GM12878 (cell line): ENCODE results near the gene GGN. TPM values are rescaled to one million over a fixed set of nuclear protein-coding genes. Genes with fewer than 3 reads are reported as not detected.

Experiments used
- ATAC-seq: fragments of 200-7000 bp; cut with Tn5 transposase; 3 replicates; pipeline ENCODE4 v1.9.1; 2020; ENCODE audit warnings: mild to moderate bottlenecking, moderate library complexity
- BruUV-seq: library from RNA; stranded (reverse); fragments of 400-500 nt; replicated peaks from 2 replicates; lab custom pipeline; 2021; lab: Mats Ljungman, UMichigan
- CTCF ChIA-PET: fragments of 300-600 bp; sonication (Branson Sonifier 250); formaldehyde crosslinking; extraction: SDS; loops from one replicate; lab custom pipeline; 2021; ENCODE audit warnings: inconsistent platforms; lab: Yijun Ruan, JAX
- POLR2A ChIA-PET: fragments of 350-600 bp; formaldehyde crosslinking; extraction: SDS; loops from one replicate; lab custom pipeline; 2021; ENCODE audit warnings: inconsistent platforms; lab: Charles Lee
- RAD21 ChIA-PET: fragments of 300-600 bp; sonication (Branson Sonifier 250); formaldehyde crosslinking; loops from one replicate; lab custom pipeline; 2023; ENCODE audit warnings: antibody characterized with exemption; ENCODE audit not compliant: unreplicated experiment; lab: Charles Lee
- SMC1A ChIA-PET: fragments of 300-600 bp; sonication (Branson Sonifier 250); formaldehyde crosslinking; loops from one replicate; lab custom pipeline; 2023; ENCODE audit not compliant: unreplicated experiment, uncharacterized antibody; lab: Charles Lee
- DNase-seq: peaks from one replicate; pipeline ENCODE4 v3.0.0-alpha.2; 2011; ENCODE audit warnings: low read depth, low spot score
- FAIRE-seq: peaks from 3 replicates; lab custom pipeline; 2011; peaks lifted over from hg19 to GRCh38; lab: Jason Lieb, UNC
- H2AFZ ChIP-seq: 2 replicates; pipeline ENCODE4 v1.6.0; 2011; ENCODE audit warnings: low read depth, low read length, control low read depth; ENCODE audit not compliant: control insufficient read depth
- H3K27ac ChIP-seq: 2 replicates; pipeline ENCODE4 v1.5.1; 2011; ENCODE audit warnings: control low read depth; ENCODE audit not compliant: control insufficient read depth, insufficient read depth
- H3K27me3 ChIP-seq, 2 experiments: replicated peaks in 1 of 2; 2 replicates each; pipeline versions ENCODE4 v1.6.0 to v1.6.1; 2011; ENCODE audit warnings: low read length in 1 of 2; ENCODE audit not compliant: control insufficient read depth in 2 of 2, insufficient read depth in 2 of 2
- H3K36me3 ChIP-seq, 2 experiments: 2 replicates each; pipeline ENCODE4 v1.5.1; 2011; ENCODE audit warnings: low read length in 1 of 2; ENCODE audit not compliant: control insufficient read depth in 2 of 2, insufficient read depth in 2 of 2
- H3K4me1 ChIP-seq: 2 replicates; pipeline ENCODE4 v1.6.1; 2011; ENCODE audit warnings: mild to moderate bottlenecking, low read length, moderate library complexity, mixed read lengths; ENCODE audit not compliant: control insufficient read depth, insufficient read depth
- H3K4me2 ChIP-seq: 2 replicates; pipeline ENCODE4 v1.6.0; 2011; ENCODE audit warnings: control low read depth; ENCODE audit not compliant: control insufficient read depth, insufficient read depth
- H3K4me3 ChIP-seq: fragments of 200-600 bp; sonication (generic); 2 replicates; pipeline ENCODE4 v1.5.1; 2016
- H3K79me2 ChIP-seq: 2 replicates; pipeline ENCODE4 v1.6.0; 2011; ENCODE audit warnings: low read length; ENCODE audit not compliant: control insufficient read depth, insufficient read depth
- H3K9ac ChIP-seq: 2 replicates; pipeline ENCODE4 v1.8.0; 2011; ENCODE audit warnings: low read length, control low read depth, mixed read lengths; ENCODE audit not compliant: control insufficient read depth, insufficient read depth
- H3K9me3 ChIP-seq: replicated peaks from 3 replicates; pipeline ENCODE4 v1.5.1; 2011; ENCODE audit warnings: mild to moderate bottlenecking, low read length; ENCODE audit not compliant: control insufficient read depth, insufficient read depth
- H4K20me1 ChIP-seq: 2 replicates; pipeline ENCODE4 v1.6.0; 2011; ENCODE audit not compliant: control insufficient read depth, insufficient read depth
- BCL11A ChIP-seq: IDR thresholded peaks from 2 replicates; pipeline ENCODE4 v1.6.1; 2011; ENCODE audit warnings: low read depth, low read length
- GABPA ChIP-seq: IDR thresholded peaks from 2 replicates; pipeline ENCODE4 v1.6.1; 2014; ENCODE audit warnings: antibody characterized with exemption, low read depth, mild to moderate bottlenecking, inconsistent platforms
- MTA2 ChIP-seq: fragments of 450-650 bp; IDR thresholded peaks from 2 replicates; pipeline ENCODE4 v1.6.1; 2016; ENCODE audit warnings: low read depth, mild to moderate bottlenecking, moderate library complexity
- NBN ChIP-seq: fragments of 450-650 bp; IDR thresholded peaks from 2 replicates; pipeline ENCODE4 v1.6.1; 2016
- PAX5 ChIP-seq: IDR thresholded peaks from 2 replicates; pipeline ENCODE4 v1.6.1; 2011; ENCODE audit warnings: low read depth, low read length, borderline replicate concordance
- PAX8 ChIP-seq: fragments of 450-650 bp; IDR thresholded peaks from 2 replicates; pipeline ENCODE4 v1.6.1; 2017; ENCODE audit warnings: mild to moderate bottlenecking, moderate library complexity
- whole genome bisulfite sequencing: methylation state at CpG from one replicate; pipeline ENCODE4 v1.1.6; 2016; ENCODE audit warnings: low lambda C conversion rate; ENCODE audit not compliant: insufficient replicate concordance, insufficient coverage; ENCODE audit errors: missing lambda C conversion rate; 5-methylcytosine and 5-hydroxymethylcytosine counted together
- in situ Hi-C: fragments of 300-500 bp; cut with MboI; formaldehyde crosslinking; loops from 9 replicates; pipeline ENCODE4 v1.14.3; 2018; ENCODE audit warnings: mixed read lengths
- intact Hi-C: fragments of 100-400 bp; cut with micrococcal nuclease; formaldehyde crosslinking; loops from one replicate; pipeline ENCODE4 v1.14.2; 2022; ENCODE audit not compliant: unreplicated experiment
- polyA plus RNA-seq, 11 experiments: library from polyadenylated mRNA; depleted of rRNA in 4 of 11; unstranded in 6 of 11; stranded (reverse) in 5 of 11; fragments of >200 nt; fragmentation: Nextera tagmentation in 4 of 11; fragmentation: Illumina TruSeq in 1 of 11; extraction: Ambion mirVana in 4 of 11; extraction: Trizol in 1 of 11; gene quantifications; 1 replicate in 1 of 11; 2 replicates in 10 of 11; pipeline versions ENCODE4 v1.2.1 to v1.2.3, GENCODE V29; 2011 to 2016; ENCODE audit warnings: inconsistent platforms in 2 of 11, missing spikeins in 2 of 11, low read depth in 1 of 11
- total RNA-seq, 4 experiments: library from RNA; depleted of rRNA in 3 of 4; stranded (reverse); fragments of >200 nt in 3 of 4; fragmentation: Illumina TruSeq in 1 of 4; extraction: Trizol in 1 of 4; gene quantifications; 2 replicates each; pipeline versions ENCODE4 v1.2.1 to v1.2.3, GENCODE V29; 2013 to 2021
- TF ChIP-seq, protein P1 (sequence below): fragments of 450-650 bp; IDR thresholded peaks from 2 replicates; pipeline ENCODE4 v1.6.1; 2017; ENCODE audit warnings: antibody characterized with exemption, mild to moderate bottlenecking, moderate library complexity
- TF ChIP-seq, protein P2 (sequence below): fragments of 450-650 bp; IDR thresholded peaks from 2 replicates; pipeline ENCODE4 v1.6.1; 2014; ENCODE audit warnings: mild to moderate bottlenecking
- TF ChIP-seq, protein P3 (sequence below): fragments of 450-650 bp; IDR thresholded peaks from 2 replicates; pipeline ENCODE4 v1.6.1; 2017; ENCODE audit warnings: low read depth, mild to moderate bottlenecking, moderate library complexity
- TF ChIP-seq, protein P4 (sequence below): fragments of 450-650 bp; IDR thresholded peaks from 2 replicates; pipeline ENCODE4 v1.6.1; 2017; ENCODE audit warnings: mild to moderate bottlenecking, moderate library complexity

GGN gene
- total and polyA plus RNA-seq, 10 of the 15 experiments (the other 5 are each of a cell fraction or from before 2014, with no cell fraction given) = not detected

DNA sequence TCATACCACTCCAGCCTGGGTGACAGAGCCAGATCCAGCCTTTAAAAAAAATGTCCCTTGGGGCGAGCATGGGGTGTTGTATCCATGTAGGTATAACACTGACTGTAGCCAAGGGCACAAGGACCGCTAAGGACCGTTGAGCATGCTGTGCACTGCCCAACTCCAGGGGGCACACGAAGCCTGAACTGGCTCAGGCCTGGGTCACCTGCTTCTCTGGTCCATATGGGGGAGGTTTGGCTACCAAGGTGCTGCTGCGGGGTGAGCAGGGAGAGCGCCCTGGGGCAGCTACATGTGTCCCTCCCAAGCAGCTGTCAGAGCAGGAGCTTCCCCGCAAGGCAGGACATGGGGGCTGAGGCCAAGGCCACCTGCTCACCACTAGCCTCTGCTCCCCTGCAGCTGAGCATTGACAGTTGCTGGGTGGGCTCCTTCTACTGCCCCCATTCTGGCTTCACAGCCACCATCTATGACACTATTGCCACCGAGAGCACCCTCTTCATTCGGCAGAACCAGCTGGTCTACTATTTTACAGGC lies 35.9 kb downstream of the GGN start:
- no peak for FAIRE-seq
- in situ Hi-C loops = no loop called here

More for the DNA sequence above, 35.9 kb downstream of the GGN start:
- DNase-seq (no peak), ATAC-seq (no peak)
- Histone ChIP-seq H3K9ac (no peak overlapping the region), H3K4me3 (no peak overlapping the region), H3K36me3 (no peaks in the 10 kb centered on the region), H4K20me1 (no peaks in the 10 kb centered on the region), H2AFZ (no peak overlapping the region), H3K4me1 (no peaks in the 10 kb centered on the region), H3K27me3 (no peaks in the 10 kb centered on the region; a peak in 1 of 4 replicates), H3K27ac (no peak overlapping the region), H3K4me2 (no peak overlapping the region), H3K79me2 (no peaks in the 10 kb centered on the region), H3K9me3 (no peaks in the 10 kb centered on the region)
- TF ChIP-seq GABPA = no peak
- no peak for TF ChIP-seq PAX5
- no peak for TF ChIP-seq BCL11A
- TF ChIP-seq, protein P1, sequence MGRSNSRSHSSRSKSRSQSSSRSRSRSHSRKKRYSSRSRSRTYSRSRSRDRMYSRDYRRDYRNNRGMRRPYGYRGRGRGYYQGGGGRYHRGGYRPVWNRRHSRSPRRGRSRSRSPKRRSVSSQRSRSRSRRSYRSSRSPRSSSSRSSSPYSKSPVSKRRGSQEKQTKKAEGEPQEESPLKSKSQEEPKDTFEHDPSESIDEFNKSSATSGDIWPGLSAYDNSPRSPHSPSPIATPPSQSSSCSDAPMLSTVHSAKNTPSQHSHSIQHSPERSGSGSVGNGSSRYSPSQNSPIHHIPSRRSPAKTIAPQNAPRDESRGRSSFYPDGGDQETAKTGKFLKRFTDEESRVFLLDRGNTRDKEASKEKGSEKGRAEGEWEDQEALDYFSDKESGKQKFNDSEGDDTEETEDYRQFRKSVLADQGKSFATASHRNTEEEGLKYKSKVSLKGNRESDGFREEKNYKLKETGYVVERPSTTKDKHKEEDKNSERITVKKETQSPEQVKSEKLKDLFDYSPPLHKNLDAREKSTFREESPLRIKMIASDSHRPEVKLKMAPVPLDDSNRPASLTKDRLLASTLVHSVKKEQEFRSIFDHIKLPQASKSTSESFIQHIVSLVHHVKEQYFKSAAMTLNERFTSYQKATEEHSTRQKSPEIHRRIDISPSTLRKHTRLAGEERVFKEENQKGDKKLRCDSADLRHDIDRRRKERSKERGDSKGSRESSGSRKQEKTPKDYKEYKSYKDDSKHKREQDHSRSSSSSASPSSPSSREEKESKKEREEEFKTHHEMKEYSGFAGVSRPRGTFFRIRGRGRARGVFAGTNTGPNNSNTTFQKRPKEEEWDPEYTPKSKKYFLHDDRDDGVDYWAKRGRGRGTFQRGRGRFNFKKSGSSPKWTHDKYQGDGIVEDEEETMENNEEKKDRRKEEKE = no peak
- no peak for TF ChIP-seq MTA2
- TF ChIP-seq, protein P2, sequence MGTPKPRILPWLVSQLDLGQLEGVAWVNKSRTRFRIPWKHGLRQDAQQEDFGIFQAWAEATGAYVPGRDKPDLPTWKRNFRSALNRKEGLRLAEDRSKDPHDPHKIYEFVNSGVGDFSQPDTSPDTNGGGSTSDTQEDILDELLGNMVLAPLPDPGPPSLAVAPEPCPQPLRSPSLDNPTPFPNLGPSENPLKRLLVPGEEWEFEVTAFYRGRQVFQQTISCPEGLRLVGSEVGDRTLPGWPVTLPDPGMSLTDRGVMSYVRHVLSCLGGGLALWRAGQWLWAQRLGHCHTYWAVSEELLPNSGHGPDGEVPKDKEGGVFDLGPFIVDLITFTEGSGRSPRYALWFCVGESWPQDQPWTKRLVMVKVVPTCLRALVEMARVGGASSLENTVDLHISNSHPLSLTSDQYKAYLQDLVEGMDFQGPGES = no peak
- no peak for TF ChIP-seq PAX8
- TF ChIP-seq, protein P3, sequence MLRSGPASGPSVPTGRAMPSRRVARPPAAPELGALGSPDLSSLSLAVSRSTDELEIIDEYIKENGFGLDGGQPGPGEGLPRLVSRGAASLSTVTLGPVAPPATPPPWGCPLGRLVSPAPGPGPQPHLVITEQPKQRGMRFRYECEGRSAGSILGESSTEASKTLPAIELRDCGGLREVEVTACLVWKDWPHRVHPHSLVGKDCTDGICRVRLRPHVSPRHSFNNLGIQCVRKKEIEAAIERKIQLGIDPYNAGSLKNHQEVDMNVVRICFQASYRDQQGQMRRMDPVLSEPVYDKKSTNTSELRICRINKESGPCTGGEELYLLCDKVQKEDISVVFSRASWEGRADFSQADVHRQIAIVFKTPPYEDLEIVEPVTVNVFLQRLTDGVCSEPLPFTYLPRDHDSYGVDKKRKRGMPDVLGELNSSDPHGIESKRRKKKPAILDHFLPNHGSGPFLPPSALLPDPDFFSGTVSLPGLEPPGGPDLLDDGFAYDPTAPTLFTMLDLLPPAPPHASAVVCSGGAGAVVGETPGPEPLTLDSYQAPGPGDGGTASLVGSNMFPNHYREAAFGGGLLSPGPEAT = no peak
- TF ChIP-seq NBN = no peak
- TF ChIP-seq, protein P4, sequence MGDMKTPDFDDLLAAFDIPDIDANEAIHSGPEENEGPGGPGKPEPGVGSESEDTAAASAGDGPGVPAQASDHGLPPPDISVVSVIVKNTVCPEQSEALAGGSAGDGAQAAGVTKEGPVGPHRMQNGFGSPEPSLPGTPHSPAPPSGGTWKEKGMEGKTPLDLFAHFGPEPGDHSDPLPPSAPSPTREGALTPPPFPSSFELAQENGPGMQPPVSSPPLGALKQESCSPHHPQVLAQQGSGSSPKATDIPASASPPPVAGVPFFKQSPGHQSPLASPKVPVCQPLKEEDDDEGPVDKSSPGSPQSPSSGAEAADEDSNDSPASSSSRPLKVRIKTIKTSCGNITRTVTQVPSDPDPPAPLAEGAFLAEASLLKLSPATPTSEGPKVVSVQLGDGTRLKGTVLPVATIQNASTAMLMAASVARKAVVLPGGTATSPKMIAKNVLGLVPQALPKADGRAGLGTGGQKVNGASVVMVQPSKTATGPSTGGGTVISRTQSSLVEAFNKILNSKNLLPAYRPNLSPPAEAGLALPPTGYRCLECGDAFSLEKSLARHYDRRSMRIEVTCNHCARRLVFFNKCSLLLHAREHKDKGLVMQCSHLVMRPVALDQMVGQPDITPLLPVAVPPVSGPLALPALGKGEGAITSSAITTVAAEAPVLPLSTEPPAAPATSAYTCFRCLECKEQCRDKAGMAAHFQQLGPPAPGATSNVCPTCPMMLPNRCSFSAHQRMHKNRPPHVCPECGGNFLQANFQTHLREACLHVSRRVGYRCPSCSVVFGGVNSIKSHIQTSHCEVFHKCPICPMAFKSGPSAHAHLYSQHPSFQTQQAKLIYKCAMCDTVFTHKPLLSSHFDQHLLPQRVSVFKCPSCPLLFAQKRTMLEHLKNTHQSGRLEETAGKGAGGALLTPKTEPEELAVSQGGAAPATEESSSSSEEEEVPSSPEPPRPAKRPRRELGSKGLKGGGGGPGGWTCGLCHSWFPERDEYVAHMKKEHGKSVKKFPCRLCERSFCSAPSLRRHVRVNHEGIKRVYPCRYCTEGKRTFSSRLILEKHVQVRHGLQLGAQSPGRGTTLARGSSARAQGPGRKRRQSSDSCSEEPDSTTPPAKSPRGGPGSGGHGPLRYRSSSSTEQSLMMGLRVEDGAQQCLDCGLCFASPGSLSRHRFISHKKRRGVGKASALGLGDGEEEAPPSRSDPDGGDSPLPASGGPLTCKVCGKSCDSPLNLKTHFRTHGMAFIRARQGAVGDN = no peak
- CTCF ChIA-PET = interaction anchor here (0.6 kb wide), 1 partner anchor 12 kb away, joined by 3 read pairs; no protein-coding TSS in a partner anchor
- WGBS = 46% methylated on average over 9 of the region's 9 CpGs
- RAD21 ChIA-PET = no interaction called here
- no TSS peak for BruUV-seq
- POLR2A ChIA-PET = interaction anchor here (1.1 kb wide), 1 partner anchor 16 kb away, joined by 3 read pairs; the partner anchor contains the start of gene CATSPERG
- SMC1A ChIA-PET = no interaction called here
- intact Hi-C loops = no loop called here
